Measurements from ENCODE around the gene SPP1. TPM values are rescaled to one million over a fixed set of nuclear protein-coding genes. Genes with fewer than 3 reads are reported as not detected.

The SPP1 gene
- total RNA-seq, 1 donor from 2014 or later, result 375 TPM

DNA sequence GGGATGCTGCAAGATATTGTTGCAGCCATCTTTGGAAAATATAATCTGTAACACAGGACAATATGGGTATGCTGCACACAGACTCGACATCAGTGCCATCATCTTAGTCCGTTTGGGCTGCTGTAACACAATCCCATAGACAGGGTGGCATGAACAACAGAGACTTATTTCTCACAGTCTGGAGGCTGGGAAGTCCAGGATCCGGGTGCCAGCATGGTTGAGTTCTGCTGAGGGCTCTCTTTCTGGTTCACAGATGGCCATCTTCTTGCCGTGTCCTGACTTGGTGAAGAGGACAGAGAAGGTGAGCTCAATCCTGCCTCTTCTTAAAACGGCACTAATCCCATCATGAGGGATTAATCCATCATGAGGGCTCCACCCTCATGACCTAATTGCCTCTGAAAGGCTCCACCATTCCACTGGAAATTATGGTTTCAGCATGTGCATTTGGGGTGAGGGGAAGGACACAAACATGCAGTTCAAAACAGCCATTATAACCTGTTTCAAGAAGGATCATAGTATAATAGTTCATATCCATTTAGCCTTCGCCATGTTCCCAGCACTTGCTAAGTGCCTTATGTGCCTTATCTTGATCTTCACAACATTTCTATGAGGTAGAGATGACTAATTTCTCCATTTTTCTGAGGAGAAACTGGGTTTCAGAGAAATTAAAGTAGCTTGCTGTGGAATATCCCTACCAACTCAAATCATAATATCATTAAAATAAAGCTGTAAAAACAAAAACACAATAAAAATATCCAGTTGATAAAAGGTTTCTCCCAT is 27.9 kb upstream of the SPP1 start:
- Mint-ChIP-seq H3K9me3 (peaks cover 5% of the 10 kb centered on the region), H3K4me1 (ENCODE audit: unreplicated experiment) (no peaks in the 10 kb centered on the region), H3K27me3 (no peaks in the 10 kb centered on the region), H3K27ac (no peak overlapping the region), H3K4me3 (no peak overlapping the region), H3K36me3 (no peaks in the 10 kb centered on the region)
- TF ChIP-seq, protein P1, sequence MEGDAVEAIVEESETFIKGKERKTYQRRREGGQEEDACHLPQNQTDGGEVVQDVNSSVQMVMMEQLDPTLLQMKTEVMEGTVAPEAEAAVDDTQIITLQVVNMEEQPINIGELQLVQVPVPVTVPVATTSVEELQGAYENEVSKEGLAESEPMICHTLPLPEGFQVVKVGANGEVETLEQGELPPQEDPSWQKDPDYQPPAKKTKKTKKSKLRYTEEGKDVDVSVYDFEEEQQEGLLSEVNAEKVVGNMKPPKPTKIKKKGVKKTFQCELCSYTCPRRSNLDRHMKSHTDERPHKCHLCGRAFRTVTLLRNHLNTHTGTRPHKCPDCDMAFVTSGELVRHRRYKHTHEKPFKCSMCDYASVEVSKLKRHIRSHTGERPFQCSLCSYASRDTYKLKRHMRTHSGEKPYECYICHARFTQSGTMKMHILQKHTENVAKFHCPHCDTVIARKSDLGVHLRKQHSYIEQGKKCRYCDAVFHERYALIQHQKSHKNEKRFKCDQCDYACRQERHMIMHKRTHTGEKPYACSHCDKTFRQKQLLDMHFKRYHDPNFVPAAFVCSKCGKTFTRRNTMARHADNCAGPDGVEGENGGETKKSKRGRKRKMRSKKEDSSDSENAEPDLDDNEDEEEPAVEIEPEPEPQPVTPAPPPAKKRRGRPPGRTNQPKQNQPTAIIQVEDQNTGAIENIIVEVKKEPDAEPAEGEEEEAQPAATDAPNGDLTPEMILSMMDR (conservative IDR thresholded peaks at IDR 0.05), result no peak
- no peak for DNase-seq (ENCODE audit: extremely low spot score, unreplicated experiment)

- no peak overlapping the region for H3K4me3 Mint-ChIP-seq
- H3K9me3 Mint-ChIP-seq, result no peaks in the 10 kb centered on the region
- TF ChIP-seq, protein P1 (conservative IDR thresholded peaks at IDR 0.05), result no peak
- no peaks in the 10 kb centered on the region for H3K36me3 Mint-ChIP-seq
- H3K4me1 Mint-ChIP-seq (ENCODE audit: unreplicated experiment), result peaks cover 4% of the 10 kb centered on the region
- H3K27me3 Mint-ChIP-seq, result no peaks in the 10 kb centered on the region
- no peak for DNase-seq (ENCODE audit: extremely low spot score, unreplicated experiment)
- no peak overlapping the region for H3K27ac Mint-ChIP-seq
These were observed 25.6 kb upstream of the SPP1 start for GRCh38 chr4:87949961-87950360.

- Mint-ChIP-seq H3K27ac (no peak overlapping the region), H3K36me3 (no peaks in the 10 kb centered on the region), H3K4me3 (no peak overlapping the region), H3K4me1 (ENCODE audit: unreplicated experiment) (peaks cover 8% of the 10 kb centered on the region), H3K9me3 (no peaks in the 10 kb centered on the region), H3K27me3 (no peaks in the 10 kb centered on the region)
- no peak for DNase-seq (ENCODE audit: extremely low spot score, unreplicated experiment)
- TF ChIP-seq, protein P1 (conservative IDR thresholded peaks at IDR 0.05), result no peak
These were observed 25.0 kb upstream of the SPP1 start for GRCh38 chr4:87950493-87950892.

- Mint-ChIP-seq H3K4me1 (ENCODE audit: unreplicated experiment) (peaks cover 10% of the 10 kb centered on the region), H3K27me3 (no peaks in the 10 kb centered on the region), H3K4me3 (no peak overlapping the region), H3K9me3 (no peaks in the 10 kb centered on the region), H3K27ac (no peak overlapping the region), H3K36me3 (no peaks in the 10 kb centered on the region)
- no peak for DNase-seq (ENCODE audit: extremely low spot score, unreplicated experiment)
- TF ChIP-seq, protein P1 (conservative IDR thresholded peaks at IDR 0.05), result no peak
These were observed 24.5 kb upstream of the SPP1 start for GRCh38 chr4:87950936-87951511.

DNA sequence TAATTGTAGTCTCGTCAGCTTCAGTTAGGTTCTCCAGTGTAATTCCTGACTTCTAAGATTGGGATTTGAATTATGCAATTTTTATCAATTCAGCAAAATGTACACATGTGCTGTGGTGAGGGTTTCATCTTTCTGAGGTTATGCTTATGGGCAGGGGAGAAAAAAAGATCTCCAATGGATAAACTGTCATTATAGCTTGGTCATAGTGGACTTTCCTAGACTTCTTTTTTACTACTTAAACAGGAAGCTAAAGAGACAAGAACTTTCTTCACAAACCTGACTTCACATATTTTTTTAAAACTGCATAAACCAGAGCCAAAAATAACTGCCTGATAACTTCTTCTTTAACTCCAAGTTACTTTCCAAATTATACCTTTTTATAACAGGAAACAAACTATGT is 21.7 kb upstream of the SPP1 start:
- Mint-ChIP-seq H3K36me3 (no peaks in the 10 kb centered on the region), H3K4me3 (no peak overlapping the region)
- no peak for DNase-seq (ENCODE audit: extremely low spot score, unreplicated experiment)

More for the DNA sequence above, 21.7 kb upstream of the SPP1 start:
- peaks cover 10% of the 10 kb centered on the region for H3K4me1 Mint-ChIP-seq (ENCODE audit: unreplicated experiment)
- H3K27ac Mint-ChIP-seq, result no peak overlapping the region
- no peaks in the 10 kb centered on the region for H3K27me3 Mint-ChIP-seq
- H3K9me3 Mint-ChIP-seq, result no peaks in the 10 kb centered on the region
- TF ChIP-seq, protein P1 (conservative IDR thresholded peaks at IDR 0.05), result no peak

Data from type B pancreatic cell (in vitro differentiated cells).